Activated T-helper 17 cell treated with anti-CD3 and anti-CD28 coated beads, Interleukin-2, amount 50 U/mL, for 72 hours (primary cell): ENCODE data around the gene DPEP2. TPM values are rescaled to one million over a fixed set of nuclear protein-coding genes. Genes with fewer than 3 reads are reported as not detected.
"Not testable (repeated sequence)": the region's sequence is repeated elsewhere in the genome, so short reads cannot be mapped to it uniquely, and the experiment has no call there.

ENCODE experiments used
- ATAC-seq: fragments of 150-1000 bp; cut with Tn5 transposase; replicated peaks from 2 replicates; pipeline ENCODE4 v1.10.0; 2021; ENCODE audit warnings: mild to moderate bottlenecking, moderate library complexity
- H3K27ac Mint-ChIP-seq: one replicate; pipeline ENCODE4 v1.8.0; 2022; ENCODE audit warnings: mixed read lengths
- H3K27me3 Mint-ChIP-seq: one replicate; pipeline ENCODE4 v1.8.0; 2022; ENCODE audit warnings: mixed read lengths
- H3K36me3 Mint-ChIP-seq: one replicate; pipeline ENCODE4 v1.8.0; 2022; ENCODE audit warnings: low read depth, mild to moderate bottlenecking, mixed read lengths
- H3K4me1 Mint-ChIP-seq: one replicate; pipeline ENCODE4 v1.8.0; 2022; ENCODE audit warnings: mixed read lengths
- H3K4me3 Mint-ChIP-seq: one replicate; pipeline ENCODE4 v1.8.0; 2022; ENCODE audit warnings: mild to moderate bottlenecking, mixed read lengths
- H3K9me3 Mint-ChIP-seq: one replicate; pipeline ENCODE4 v1.8.0; 2022; ENCODE audit warnings: mixed read lengths
- total RNA-seq, 2 donors: library from RNA; stranded (reverse); gene quantifications; one replicate each; pipeline ENCODE4 v1.2.3, GENCODE V29; 2022

DPEP2 gene
- total RNA-seq, 2 donors from 2014 or later: 2.8 to 7.3 TPM

DNA sequence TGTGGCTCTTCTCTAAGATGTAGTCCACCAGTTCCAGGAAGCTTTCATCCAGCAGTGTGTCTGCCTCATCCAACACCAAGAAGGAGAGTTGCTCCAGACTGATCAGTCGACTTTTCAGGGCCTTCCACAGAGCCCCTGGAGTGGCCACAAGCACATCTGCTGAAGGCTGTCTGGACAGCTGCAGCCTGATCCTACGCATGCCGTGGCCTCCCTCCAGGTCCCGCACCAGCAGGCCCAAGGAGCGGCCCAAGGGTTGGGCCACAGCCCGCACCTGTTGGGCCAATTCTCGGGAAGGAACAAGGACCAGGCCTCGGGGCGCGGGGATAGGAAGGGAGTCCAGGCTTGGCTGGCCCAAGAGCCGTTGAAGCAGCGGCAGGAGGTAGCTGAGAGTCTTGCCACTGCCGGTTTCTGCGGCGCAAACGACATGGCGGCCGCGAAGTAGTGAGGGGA, 23.0 kb upstream of the DPEP2 start:
- Mint-ChIP-seq H3K27me3 (no peaks in the 10 kb centered on the region), H3K36me3 (peaks cover 54% of the 10 kb centered on the region), H3K4me1 (no peaks in the 10 kb centered on the region), H3K4me3 (peak overlapping the region; percentile 89), H3K27ac (peak overlapping the region; percentile 97), H3K9me3 (no peaks in the 10 kb centered on the region)
- ATAC-seq: no peak

DNA sequence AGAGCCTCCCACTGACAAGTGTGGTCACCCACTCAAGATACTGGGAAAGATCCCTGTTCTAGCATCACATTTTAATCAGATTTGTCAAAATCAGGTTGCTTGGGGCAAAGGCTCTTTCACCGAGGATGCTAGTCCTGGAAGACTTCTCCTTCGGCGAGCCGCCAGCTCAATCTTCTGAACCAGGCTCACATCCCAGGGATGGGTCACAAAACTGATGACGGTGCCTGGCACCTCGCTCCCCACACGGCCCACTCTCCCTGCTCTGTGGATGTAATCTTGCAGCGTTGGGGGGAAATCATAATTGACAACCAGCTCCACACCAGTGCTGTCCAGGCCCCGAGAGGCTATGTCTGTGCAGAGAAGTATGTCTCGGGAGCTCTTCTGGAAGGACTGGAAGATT, 22.2 kb upstream of the DPEP2 start:
- Mint-ChIP-seq H3K4me1 (no peaks in the 10 kb centered on the region), H3K27me3 (no peaks in the 10 kb centered on the region), H3K9me3 (no peaks in the 10 kb centered on the region), H3K36me3 (peaks cover 46% of the 10 kb centered on the region), H3K27ac (no peak overlapping the region), H3K4me3 (peak overlapping the region; percentile 89)
- no peak for ATAC-seq

- Mint-ChIP-seq H3K9me3 (no peaks in the 10 kb centered on the region), H3K27me3 (no peaks in the 10 kb centered on the region), H3K27ac (no peak overlapping the region), H3K36me3 (peaks cover 30% of the 10 kb centered on the region), H3K4me1 (no peaks in the 10 kb centered on the region), H3K4me3 (no peak overlapping the region)
- ATAC-seq: no peak
These were observed 19.9 kb upstream of the DPEP2 start for GRCh38 chr16:68019167-68019680.

GRCh38 chr16:68015681-68016080, 16.4 kb upstream of the DPEP2 start, which contains the start of gene DPEP2NB:
Gene DPEP2NB (minus strand): TSS chr16:68015911. CDS start chr16:68015770, 141 bp downstream.
- Mint-ChIP-seq H3K4me3 (no peak within 1 kb of the TSS), H3K4me1 (no peaks in the 10 kb centered on the region), H3K27me3 (no peaks in the 10 kb centered on the region), H3K36me3 (peaks cover 6% of the 10 kb centered on the region), H3K27ac (peak within 1 kb of the TSS; percentile 22), H3K9me3 (no peaks in the 10 kb centered on the region)
- no peak for ATAC-seq

- H3K4me1 Mint-ChIP-seq: no peaks in the 10 kb centered on the region
- no peak for ATAC-seq
- H3K36me3 Mint-ChIP-seq: no peaks in the 10 kb centered on the region
- H3K4me3 Mint-ChIP-seq: no peak overlapping the region
- H3K27ac Mint-ChIP-seq: no peak overlapping the region
- H3K27me3 Mint-ChIP-seq: no peaks in the 10 kb centered on the region
- H3K9me3 Mint-ChIP-seq: no peaks in the 10 kb centered on the region
These were observed 14.2 kb upstream of the DPEP2 start for GRCh38 chr16:68013440-68013839.

GRCh38 chr16:68009872-68010271, 10.6 kb upstream of the DPEP2 start:
- not testable (repeated sequence) for H3K27ac Mint-ChIP-seq, H3K27me3 Mint-ChIP-seq, H3K4me1 Mint-ChIP-seq, ATAC-seq, H3K9me3 Mint-ChIP-seq, H3K36me3 Mint-ChIP-seq, H3K4me3 Mint-ChIP-seq

DNA sequence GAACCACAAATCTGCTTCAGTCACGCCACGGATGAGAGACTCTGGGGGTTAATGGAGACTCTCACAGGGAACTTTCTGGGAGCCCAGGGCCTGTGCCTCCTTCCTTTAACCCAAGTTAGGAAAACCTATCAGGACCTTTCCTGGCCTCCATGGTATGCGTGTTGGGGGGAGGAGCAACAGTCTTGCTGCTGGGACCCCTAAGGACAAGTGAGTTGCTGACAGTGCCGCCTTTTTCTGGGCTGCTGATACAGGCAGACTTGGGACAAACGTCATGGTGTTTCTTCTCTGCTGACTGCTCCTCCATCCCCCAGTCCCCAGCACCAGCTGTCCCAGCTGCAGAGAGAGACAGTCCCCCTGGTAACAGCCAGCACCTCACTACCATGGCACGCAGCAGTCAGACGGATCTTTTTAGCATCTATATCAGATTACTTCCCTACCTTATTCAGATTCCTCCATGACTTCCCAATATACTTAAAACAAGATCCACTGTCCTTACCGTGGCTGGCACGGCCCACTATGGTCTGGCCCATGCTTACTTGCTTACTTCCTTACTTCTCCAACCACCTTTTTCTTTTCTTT, 10.0 kb upstream of the DPEP2 start:
- no peak for ATAC-seq
- no peak overlapping the region for H3K27ac Mint-ChIP-seq
- no peaks in the 10 kb centered on the region for H3K36me3 Mint-ChIP-seq
- H3K4me1 Mint-ChIP-seq: peaks cover 8% of the 10 kb centered on the region
- H3K9me3 Mint-ChIP-seq: no peaks in the 10 kb centered on the region
- no peak overlapping the region for H3K4me3 Mint-ChIP-seq
- no peaks in the 10 kb centered on the region for H3K27me3 Mint-ChIP-seq

DNA sequence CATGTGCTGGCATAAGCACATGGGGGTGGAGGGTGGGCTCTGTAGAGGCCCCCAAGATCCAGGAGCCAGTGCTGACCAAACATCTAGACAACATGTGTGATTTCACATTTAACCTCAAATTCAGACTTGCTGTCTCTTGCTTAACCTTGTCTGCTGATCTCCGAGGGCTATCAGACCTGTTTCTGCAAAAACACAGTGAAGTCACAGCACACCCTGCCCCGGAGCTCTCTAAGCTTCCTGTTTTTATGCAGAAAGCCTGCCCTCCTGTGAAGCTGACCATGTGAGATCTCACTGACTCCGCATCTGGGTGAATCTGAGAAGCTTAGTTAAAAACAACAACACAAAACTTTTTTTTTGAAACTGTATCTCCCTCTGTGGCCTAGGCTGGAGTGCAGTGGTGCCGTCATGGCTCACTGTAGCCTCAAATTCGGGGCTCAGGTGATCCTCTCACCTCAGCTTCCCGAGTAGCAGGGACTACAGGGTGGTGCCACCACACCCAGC, 6.6 kb upstream of the DPEP2 start:
- H3K36me3 Mint-ChIP-seq: no peaks in the 10 kb centered on the region
- peak; percentile 90 for ATAC-seq
- H3K27me3 Mint-ChIP-seq: no peaks in the 10 kb centered on the region
- H3K4me1 Mint-ChIP-seq: peaks cover 8% of the 10 kb centered on the region
- H3K4me3 Mint-ChIP-seq: peak overlapping the region; percentile 66
- H3K27ac Mint-ChIP-seq: peak overlapping the region; percentile 95
- H3K9me3 Mint-ChIP-seq: no peaks in the 10 kb centered on the region

- H3K27ac Mint-ChIP-seq: peak overlapping the region; percentile 95
- peaks cover 13% of the 10 kb centered on the region for H3K4me1 Mint-ChIP-seq
- H3K27me3 Mint-ChIP-seq: no peaks in the 10 kb centered on the region
- H3K4me3 Mint-ChIP-seq: peak overlapping the region; percentile 66
- ATAC-seq: no peak
- H3K9me3 Mint-ChIP-seq: no peaks in the 10 kb centered on the region
- no peaks in the 10 kb centered on the region for H3K36me3 Mint-ChIP-seq
These were observed 5.9 kb upstream of the DPEP2 start for GRCh38 chr16:68005211-68005610.

- Mint-ChIP-seq H3K36me3 (no peaks in the 10 kb centered on the region), H3K27ac (no peak overlapping the region), H3K4me1 (peaks cover 27% of the 10 kb centered on the region), H3K9me3 (no peaks in the 10 kb centered on the region), H3K4me3 (no peak overlapping the region), H3K27me3 (no peaks in the 10 kb centered on the region)
- no peak for ATAC-seq
These were observed 3.7 kb upstream of the DPEP2 start for GRCh38 chr16:68003031-68003430.

DNA sequence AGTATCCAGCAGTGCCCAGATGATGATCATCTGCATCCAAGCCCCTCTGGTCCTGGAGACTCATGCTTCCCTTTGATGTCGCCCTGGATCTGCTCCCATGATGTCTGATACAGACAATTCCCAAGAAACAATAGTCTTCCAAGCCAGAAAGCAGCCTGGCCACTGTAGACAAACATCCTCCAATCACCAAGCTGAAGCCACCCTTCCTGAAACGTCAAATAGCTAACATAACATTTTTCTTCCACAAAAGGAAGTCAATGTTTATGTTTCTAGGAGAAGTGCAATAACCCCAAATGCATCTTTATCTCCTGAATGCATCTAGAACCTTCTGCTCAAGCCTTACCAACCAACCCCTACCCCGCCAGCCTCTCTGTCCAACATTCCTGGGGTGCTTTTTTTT, 1.2 kb upstream of the DPEP2 start:
- H3K9me3 Mint-ChIP-seq: no peaks in the 10 kb centered on the region
- peak overlapping the region; percentile 77 for H3K4me3 Mint-ChIP-seq
- H3K27ac Mint-ChIP-seq: peak overlapping the region; percentile 83
- H3K4me1 Mint-ChIP-seq: peaks cover 21% of the 10 kb centered on the region
- no peaks in the 10 kb centered on the region for H3K27me3 Mint-ChIP-seq
- ATAC-seq: no peak
- H3K36me3 Mint-ChIP-seq: no peaks in the 10 kb centered on the region

GRCh38 chr16:67999985-68000384, 701 bp upstream of the DPEP2 start:
- ATAC-seq: peak; percentile 39
- Mint-ChIP-seq H3K27ac (peak overlapping the region; percentile 83), H3K4me3 (peak overlapping the region; percentile 77), H3K9me3 (no peaks in the 10 kb centered on the region), H3K27me3 (no peaks in the 10 kb centered on the region), H3K36me3 (no peaks in the 10 kb centered on the region), H3K4me1 (peaks cover 25% of the 10 kb centered on the region)

DNA sequence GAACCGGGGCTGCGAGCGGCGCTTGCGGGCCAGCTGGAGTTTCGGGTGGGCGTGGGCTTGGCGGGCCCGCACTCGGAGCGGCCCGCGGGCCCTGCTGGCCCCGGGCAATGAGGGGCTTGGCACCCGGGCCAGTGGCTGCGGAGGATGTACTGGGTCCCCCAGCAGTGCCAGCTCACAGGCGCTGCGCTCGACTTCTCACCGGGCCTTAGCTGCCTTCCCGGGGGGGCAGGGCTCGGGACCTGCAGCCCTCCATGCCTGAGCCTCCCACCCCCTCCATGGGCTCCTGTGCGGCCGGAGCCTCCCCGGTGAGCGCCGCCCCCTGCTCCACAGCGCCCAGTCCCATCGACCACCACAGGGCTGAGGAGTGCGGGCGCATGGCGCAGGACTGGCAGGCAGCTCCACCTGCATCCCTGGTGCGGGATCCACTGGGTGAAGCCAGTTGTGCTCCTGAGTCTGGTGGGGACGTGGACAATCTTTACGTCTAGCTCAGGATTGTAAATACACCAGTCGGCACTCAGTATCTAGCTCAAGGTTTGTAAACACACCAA, 979 bp downstream of the DPEP2 start:
- not testable (repeated sequence) for H3K36me3 Mint-ChIP-seq, ATAC-seq, H3K9me3 Mint-ChIP-seq, H3K27ac Mint-ChIP-seq, H3K27me3 Mint-ChIP-seq
- Mint-ChIP-seq H3K4me1 (peaks cover 29% of the 10 kb centered on the region), H3K4me3 (peak overlapping the region; percentile 77)

GRCh38 chr16:67996666-67997065, 2.6 kb downstream of the DPEP2 start:
- Mint-ChIP-seq H3K9me3 (no peaks in the 10 kb centered on the region), H3K4me3 (no peak overlapping the region), H3K27me3 (no peaks in the 10 kb centered on the region), H3K36me3 (no peaks in the 10 kb centered on the region), H3K27ac (no peak overlapping the region), H3K4me1 (peaks cover 29% of the 10 kb centered on the region)
- no peak for ATAC-seq

GRCh38 chr16:67995423-67995822, 3.9 kb downstream of the DPEP2 start:
- H3K36me3 Mint-ChIP-seq: no peaks in the 10 kb centered on the region
- H3K27ac Mint-ChIP-seq: peak overlapping the region; percentile 70
- H3K27me3 Mint-ChIP-seq: no peaks in the 10 kb centered on the region
- no peaks in the 10 kb centered on the region for H3K9me3 Mint-ChIP-seq
- no peak for ATAC-seq
- peaks cover 26% of the 10 kb centered on the region for H3K4me1 Mint-ChIP-seq
- H3K4me3 Mint-ChIP-seq: peak overlapping the region; percentile 44
